Endothelial cell of umbilical vein (primary cell): Measurements from ENCODE around the gene WLS. TPM values are rescaled to one million over a fixed set of nuclear protein-coding genes. Genes with fewer than 3 reads are reported as not detected.

Experiments
- BruUV-seq: library from RNA; stranded (reverse); fragments of 400-500 nt; replicated peaks from 2 replicates; lab custom pipeline; 2021; lab: Mats Ljungman, UMichigan
- CTCF ChIA-PET: fragments of 300-600, 350-600 bp; sonication (Branson Sonifier 250); formaldehyde crosslinking; loops from one replicate; lab custom pipeline; 2021; ENCODE audit warnings: antibody characterized with exemption, inconsistent platforms; lab: Charles Lee
- POLR2A ChIA-PET: fragments of 300-600, 350-600 bp; sonication (Branson Sonifier 250); formaldehyde crosslinking; loops from one replicate; lab custom pipeline; 2021; ENCODE audit warnings: antibody characterized with exemption, inconsistent platforms; lab: Charles Lee
- DNase-seq: peaks from one replicate; pipeline ENCODE4 v3.0.0-alpha.2; 2011; ENCODE audit warnings: low read depth, low spot score
- FAIRE-seq: peaks from 2 replicates; lab custom pipeline; 2011; peaks lifted over from hg19 to GRCh38; lab: Jason Lieb, UNC
- H2AFZ ChIP-seq: 2 replicates; pipeline ENCODE4 v1.6.0; 2012; ENCODE audit warnings: low read depth, low read length, control low read depth, inconsistent platforms
- H3K27ac ChIP-seq: 2 replicates; pipeline ENCODE4 v1.5.1; 2011; ENCODE audit warnings: low read depth, mild to moderate bottlenecking, control low read depth, low read length, moderate library complexity; ENCODE audit not compliant: insufficient read depth
- H3K27me3 ChIP-seq, 2 experiments: 2 replicates each; pipeline versions ENCODE4 v1.6.0 to v1.6.1; 2011; ENCODE audit warnings: low read length in 2 of 2, mixed read lengths in 1 of 2; ENCODE audit not compliant: control insufficient read depth in 2 of 2, insufficient read depth in 2 of 2
- H3K36me3 ChIP-seq, 2 experiments: 2 replicates in 1 of 2; 3 replicates in 1 of 2; pipeline ENCODE4 v1.5.1; 2011; ENCODE audit warnings: low read length in 2 of 2, mild to moderate bottlenecking in 1 of 2, moderate library complexity in 1 of 2; ENCODE audit not compliant: control insufficient read depth in 2 of 2, insufficient read depth in 2 of 2; ENCODE audit errors: extremely low read depth in 1 of 2
- H3K4me1 ChIP-seq: 3 replicates; pipeline ENCODE4 v1.5.1; 2011; ENCODE audit warnings: mild to moderate bottlenecking, low read length; ENCODE audit not compliant: control insufficient read depth, insufficient read depth; ENCODE audit errors: extremely low read depth
- H3K4me2 ChIP-seq: 2 replicates; pipeline ENCODE4 v1.6.1; 2011; ENCODE audit warnings: low read length, control low read depth, mixed read lengths; ENCODE audit not compliant: insufficient read depth
- H3K4me3 ChIP-seq, 3 experiments: fragments of 200-600 bp in 1 of 3; sonication (generic), shearing (Covaris generic) in 1 of 3; replicated peaks in 1 of 3; 2 replicates each; pipeline ENCODE4 v1.5.1; 2011 to 2016; ENCODE audit warnings: control low read depth in 3 of 3, low read length in 3 of 3, mild to moderate bottlenecking in 2 of 3, inconsistent platforms in 1 of 3, low read depth in 1 of 3, moderate library complexity in 1 of 3; ENCODE audit not compliant: insufficient read depth in 1 of 3
- H3K79me2 ChIP-seq: 2 replicates; pipeline ENCODE4 v1.6.0; 2012; ENCODE audit warnings: low read length, inconsistent platforms; ENCODE audit not compliant: control insufficient read depth, insufficient read depth
- H3K9ac ChIP-seq: replicated peaks from 2 replicates; pipeline ENCODE3; 2011; ENCODE audit warnings: low read length, control low read depth; ENCODE audit not compliant: insufficient read depth; ENCODE audit errors: extremely low read depth
- H3K9me1 ChIP-seq: replicated peaks from 3 replicates; pipeline ENCODE4 v1.6.0; 2011; ENCODE audit warnings: mild to moderate bottlenecking, low read length; ENCODE audit not compliant: control insufficient read depth, insufficient read depth; ENCODE audit errors: extremely low read depth
- H3K9me3 ChIP-seq: replicated peaks from 2 replicates; pipeline ENCODE4 v1.5.1; 2012; ENCODE audit warnings: low read length, inconsistent platforms; ENCODE audit not compliant: control insufficient read depth, insufficient read depth
- H4K20me1 ChIP-seq: replicated peaks from 2 replicates; pipeline ENCODE3; 2011; ENCODE audit warnings: mild to moderate bottlenecking, low read length; ENCODE audit not compliant: control insufficient read depth, insufficient read depth; ENCODE audit errors: extremely low read depth
- CTCF ChIP-seq, 2 donors: IDR thresholded peaks; 1 replicate in 1 of 2; 2 replicates in 1 of 2; pipeline ENCODE4 v1.5.1; 2011; ENCODE audit warnings: low read length in 2 of 2, mild to moderate bottlenecking in 2 of 2, moderate library complexity in 2 of 2, control low read depth in 1 of 2, inconsistent platforms in 1 of 2, low read depth in 1 of 2; ENCODE audit not compliant: insufficient read depth in 1 of 2; ENCODE audit errors: extremely low read depth in 1 of 2
- EZH2 ChIP-seq: IDR thresholded peaks from 2 replicates; pipeline ENCODE4 v1.6.1; 2012; ENCODE audit warnings: borderline replicate concordance, low read depth, mild to moderate bottlenecking, moderate library complexity, low read length, inconsistent platforms; ENCODE audit not compliant: severe bottlenecking
- dilution Hi-C: fragments of 300-500 bp; cut with MboI; formaldehyde crosslinking; loops from one replicate; pipeline ENCODE4 v1.15.0; 2019; ENCODE audit warnings: low sequenced_read_pairs; ENCODE audit not compliant: extremely low pct_ligation_motif_present
- intact Hi-C: fragments of 100-400 bp; cut with micrococcal nuclease; formaldehyde crosslinking; loops from one replicate; pipeline ENCODE4 v1.10.0; 2022
- polyA plus RNA-seq, 4 experiments: library from polyadenylated mRNA; depleted of rRNA in 3 of 4; stranded (reverse) in 3 of 4; unstranded in 1 of 4; fragments of >200 nt; gene quantifications; 2 replicates each; pipeline versions ENCODE4 v1.2.1 to v1.2.3, GENCODE V29; 2011 to 2012; ENCODE audit warnings: missing spikeins in 1 of 4
- total RNA-seq: library from RNA; stranded (reverse); gene quantifications from 2 replicates; pipeline ENCODE4 v1.2.3, GENCODE V29; 2021

WLS gene
- total and polyA plus RNA-seq, 2 donors (not counting 3 experiments of a cell fraction or from before 2014, with no cell fraction given): 121 to 199 TPM

- no peak overlapping the region for H2AFZ ChIP-seq
- peak; percentile 72 for FAIRE-seq
Measured at GRCh38 chr1:68229650-68230483, 2.5 kb downstream of the WLS start.

More at GRCh38 chr1:68229650-68230483, 2.5 kb downstream of the WLS start:
- Histone ChIP-seq H3K27ac (peak overlapping the region; percentile 85), H4K20me1 (peaks cover 3% of the 10 kb centered on the region), H3K9me3 (no peaks in the 10 kb centered on the region), H3K4me1 (peaks cover 29% of the 10 kb centered on the region), H3K4me3 (peak overlapping the region; percentile 67 to 100 (median 93)), H3K9ac (peak overlapping the region; percentile 98), H3K27me3 (no peaks in the 10 kb centered on the region), H3K36me3 (peaks cover 0 to 3% of the 10 kb centered on the region in 2 experiments), H3K9me1 (no peaks in the 10 kb centered on the region), H3K4me2 (peak overlapping the region; percentile 81), H3K79me2 (peaks cover 59% of the 10 kb centered on the region)
- ChIA-PET CTCF (interaction anchor here (0.7 to 6.1 kb wide), 13 partner anchors 9 to 116 kb away, joined by 3 to 66 read pairs (median 4); no protein-coding TSS in a partner anchor), POLR2A (interaction anchor here (0.9 to 4.2 kb wide), 6 partner anchors 16 to 374 kb away, joined by 3 to 83 read pairs (median 10); no protein-coding TSS in a partner anchor)
- peak; percentile 25 for DNase-seq
- BruUV-seq: no TSS peak
- intact Hi-C loops: loop anchor here (1.0 to 5.0 kb wide), 2 partner anchors 9 to 378 kb away; no protein-coding TSS in a partner anchor
- TF ChIP-seq EZH2 (no peak), CTCF (IDR thresholded peaks at IDR 0.05; ENCODE audit: extremely low read depth in 1 of 2, insufficient read depth in 1 of 2, low read depth in 1 of 2, low read length in 2 of 2) (no peak)
- dilution Hi-C loops: no loop called here
